ENCODE results near the gene NTNG2. TPM values are rescaled to one million over a fixed set of nuclear protein-coding genes. Genes with fewer than 3 reads are reported as not detected.

NTNG2 gene
- total RNA-seq, 4 donors from 2014 or later, result 0.27 to 1.1 TPM; not detected in 2

DNA sequence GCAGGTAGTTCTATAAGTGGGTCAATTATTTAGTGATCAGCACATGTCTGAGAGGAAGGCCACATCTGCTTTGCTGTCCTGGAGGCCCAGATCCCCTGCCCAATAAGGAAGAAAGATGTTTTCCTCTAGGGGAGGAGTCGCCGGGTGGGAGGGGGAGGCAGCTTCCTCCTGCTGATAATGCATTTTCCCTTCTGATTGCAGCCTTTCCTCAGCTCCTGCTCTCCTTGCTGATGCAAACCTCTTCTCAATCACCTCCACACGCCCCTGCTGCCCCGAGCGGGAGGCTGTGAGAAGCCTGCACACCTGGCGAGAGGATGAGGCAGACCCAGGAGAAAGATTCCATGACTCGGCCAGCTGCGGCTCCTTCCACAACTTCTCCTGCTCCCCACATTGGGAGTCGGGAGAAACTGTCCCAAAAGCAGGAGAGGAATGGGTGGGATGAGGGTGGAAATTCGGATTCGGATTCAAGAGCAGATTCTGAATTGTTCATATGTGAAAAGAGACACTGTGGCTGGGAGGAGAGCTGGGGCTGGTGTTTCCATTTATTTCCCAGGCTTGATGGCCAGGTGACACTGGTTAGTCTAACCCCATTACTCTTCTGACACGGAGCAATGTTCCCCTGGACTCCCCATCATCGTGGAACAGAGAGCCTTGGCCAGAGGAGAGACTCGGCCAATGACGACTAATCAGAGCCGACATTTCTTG lies 6.8 kb upstream of the NTNG2 start:
- TF ChIP-seq EP300 (IDR thresholded peaks at IDR 0.05; ENCODE audit: low read depth) (no peak), POLR2A (IDR thresholded peaks at IDR 0.05) (no peak), POLR2AphosphoS5 (IDR thresholded peaks at IDR 0.05) (no peak)
- TF ChIP-seq, protein P1, sequence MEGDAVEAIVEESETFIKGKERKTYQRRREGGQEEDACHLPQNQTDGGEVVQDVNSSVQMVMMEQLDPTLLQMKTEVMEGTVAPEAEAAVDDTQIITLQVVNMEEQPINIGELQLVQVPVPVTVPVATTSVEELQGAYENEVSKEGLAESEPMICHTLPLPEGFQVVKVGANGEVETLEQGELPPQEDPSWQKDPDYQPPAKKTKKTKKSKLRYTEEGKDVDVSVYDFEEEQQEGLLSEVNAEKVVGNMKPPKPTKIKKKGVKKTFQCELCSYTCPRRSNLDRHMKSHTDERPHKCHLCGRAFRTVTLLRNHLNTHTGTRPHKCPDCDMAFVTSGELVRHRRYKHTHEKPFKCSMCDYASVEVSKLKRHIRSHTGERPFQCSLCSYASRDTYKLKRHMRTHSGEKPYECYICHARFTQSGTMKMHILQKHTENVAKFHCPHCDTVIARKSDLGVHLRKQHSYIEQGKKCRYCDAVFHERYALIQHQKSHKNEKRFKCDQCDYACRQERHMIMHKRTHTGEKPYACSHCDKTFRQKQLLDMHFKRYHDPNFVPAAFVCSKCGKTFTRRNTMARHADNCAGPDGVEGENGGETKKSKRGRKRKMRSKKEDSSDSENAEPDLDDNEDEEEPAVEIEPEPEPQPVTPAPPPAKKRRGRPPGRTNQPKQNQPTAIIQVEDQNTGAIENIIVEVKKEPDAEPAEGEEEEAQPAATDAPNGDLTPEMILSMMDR (IDR thresholded peaks at IDR 0.05), result no peak
- no peak for DNase-seq
- Histone ChIP-seq H3K9me3 (no peaks in the 10 kb centered on the region), H3K36me3 (no peaks in the 10 kb centered on the region), H3K27me3 (peaks cover 78% of the 10 kb centered on the region), H3K27ac (no peak overlapping the region), H3K4me1 (no peaks in the 10 kb centered on the region), H3K4me3 (no peak overlapping the region)
- WGBS, 2 donors (ENCODE audit: low coverage in 1 of 2), result 37 to 53% methylated on average over 2 to 16 of the region's 16 CpGs
- intact Hi-C loops (cut with DNase I; ENCODE audit: low total_unique reads), result no loop called here
- in situ Hi-C loops (cut with MboI; ENCODE audit: low pct_ligation_motif_present in 1 of 4, low pct_unique_long_range_greater_than_20kb in 1 of 4, low sequenced_read_pairs in 3 of 4), result no loop called here

DNA sequence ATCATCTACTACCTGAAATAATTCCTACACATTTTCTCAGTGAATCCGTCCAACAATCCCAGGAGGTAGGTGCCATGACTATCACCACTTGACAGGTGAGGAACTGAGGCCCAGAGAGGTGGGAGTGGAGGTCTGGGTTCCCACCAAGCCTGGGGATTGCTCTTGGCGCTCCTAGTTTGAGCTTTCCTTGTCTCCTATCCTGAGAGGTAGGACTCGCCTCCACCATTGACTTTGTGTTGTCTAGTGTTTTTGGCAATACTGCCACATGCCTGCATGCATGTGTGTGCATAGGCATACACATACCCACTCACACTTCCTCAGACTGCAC lies 6.3 kb upstream of the NTNG2 start:
- Histone ChIP-seq H3K36me3 (no peaks in the 10 kb centered on the region), H3K4me3 (no peak overlapping the region), H3K4me1 (no peaks in the 10 kb centered on the region), H3K27me3 (peaks cover 79% of the 10 kb centered on the region), H3K9me3 (no peaks in the 10 kb centered on the region), H3K27ac (no peak overlapping the region)
- in situ Hi-C loops (cut with MboI; ENCODE audit: low pct_ligation_motif_present in 1 of 4, low pct_unique_long_range_greater_than_20kb in 1 of 4, low sequenced_read_pairs in 3 of 4) (no loop called here), intact Hi-C loops (cut with DNase I; ENCODE audit: low total_unique reads) (no loop called here)
- 77% methylated on average over 3 of the region's 3 CpGs; no CpG with 5 or more reads in 1 of the 2 donors for WGBS, 2 donors (ENCODE audit: low coverage in 1 of 2)
- DNase-seq, result no peak
- no peak for TF ChIP-seq EP300 (IDR thresholded peaks at IDR 0.05; ENCODE audit: low read depth)
- no peak for TF ChIP-seq POLR2AphosphoS5 (IDR thresholded peaks at IDR 0.05)
- TF ChIP-seq, protein P1 (IDR thresholded peaks at IDR 0.05), result no peak
- TF ChIP-seq POLR2A (IDR thresholded peaks at IDR 0.05), result no peak

DNA sequence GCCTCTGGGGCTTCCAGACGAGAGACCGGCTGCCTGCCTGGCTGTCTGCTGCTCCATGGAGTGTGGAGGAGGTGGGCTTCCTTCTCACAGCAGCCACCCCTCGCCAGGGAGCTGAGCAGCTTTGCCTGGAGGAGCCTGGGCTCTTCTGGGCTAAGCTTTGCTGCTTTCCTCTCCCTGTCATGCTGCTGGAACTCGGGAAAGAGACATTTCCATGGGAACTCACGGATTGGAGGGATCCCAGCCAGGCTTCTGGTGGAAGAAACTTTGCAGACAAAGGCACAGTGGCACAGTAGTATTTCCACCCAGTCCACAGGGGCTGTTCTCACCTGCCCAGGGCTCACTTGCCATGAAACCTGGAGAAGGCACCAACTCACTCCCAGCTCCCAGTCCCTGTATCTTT lies 5.6 kb upstream of the NTNG2 start:
- Histone ChIP-seq H3K4me1 (peaks cover 0 to 7% (median 3%) of the 10 kb centered on the region in 4 donors), H3K27me3 (peaks cover 79% of the 10 kb centered on the region), H3K36me3 (no peaks in the 10 kb centered on the region), H3K4me3 (no peak overlapping the region), H3K27ac (no peak overlapping the region), H3K9me3 (no peaks in the 10 kb centered on the region)
- in situ Hi-C loops (cut with MboI; ENCODE audit: low pct_ligation_motif_present in 1 of 4, low pct_unique_long_range_greater_than_20kb in 1 of 4, low sequenced_read_pairs in 3 of 4) (no loop called here), intact Hi-C loops (cut with DNase I; ENCODE audit: low total_unique reads) (no loop called here)
- no peak for DNase-seq
- WGBS, 2 donors (ENCODE audit: low coverage in 1 of 2), result 0 to 23% methylated on average over 1 to 4 of the region's 5 CpGs
- TF ChIP-seq POLR2AphosphoS5 (IDR thresholded peaks at IDR 0.05) (no peak), EP300 (IDR thresholded peaks at IDR 0.05; ENCODE audit: low read depth) (no peak), POLR2A (IDR thresholded peaks at IDR 0.05) (no peak)
- TF ChIP-seq, protein P1 (IDR thresholded peaks at IDR 0.05), result no peak

DNA sequence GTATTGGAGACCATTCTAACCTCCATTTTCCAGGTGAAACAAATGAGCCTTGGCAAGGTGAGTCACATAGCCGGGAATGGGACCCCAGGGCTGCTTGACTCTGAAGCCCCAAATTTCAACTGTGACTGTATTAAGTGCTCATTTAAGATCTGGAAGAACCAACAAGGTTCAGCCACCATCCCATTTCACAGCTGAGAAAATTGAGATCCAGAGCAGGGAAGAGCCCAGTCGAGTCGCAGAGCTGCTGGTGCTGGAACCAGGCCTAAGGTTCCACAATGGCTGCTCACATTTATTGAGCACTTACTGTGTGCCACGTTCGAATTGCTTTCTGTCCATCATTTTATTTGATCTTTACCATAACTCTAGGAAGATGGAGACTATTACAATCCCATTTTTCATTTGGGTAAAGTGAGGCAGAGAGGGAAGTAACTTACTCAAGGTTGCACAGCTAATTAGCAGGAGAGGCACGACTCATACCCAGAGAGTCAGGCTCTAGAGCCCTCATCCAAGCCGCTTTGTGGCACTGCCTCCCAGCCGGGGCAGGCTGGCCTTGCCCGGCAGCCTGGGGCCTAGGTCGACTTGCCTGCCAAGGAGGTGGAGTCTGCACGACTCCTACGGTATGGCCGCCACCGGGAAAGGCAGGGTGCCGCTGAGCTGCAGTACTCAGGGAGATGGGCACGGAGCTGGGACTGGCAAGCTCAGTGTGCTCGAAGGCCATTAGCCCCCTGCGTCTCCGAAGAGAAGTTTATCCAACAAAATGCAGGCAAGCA lies 4.3 kb upstream of the NTNG2 start:
- H3K4me1 ChIP-seq, result peaks cover 0 to 11% (median 7%) of the 10 kb centered on the region in 4 donors
- no peak overlapping the region for H3K27ac ChIP-seq
- WGBS, 2 donors (ENCODE audit: low coverage in 1 of 2), result 66 to 90% methylated on average over 3 to 19 of the region's 19 CpGs
- no peaks in the 10 kb centered on the region for H3K36me3 ChIP-seq
- DNase-seq, result no peak
- H3K4me3 ChIP-seq, result no peak overlapping the region
- intact Hi-C loops (cut with DNase I; ENCODE audit: low total_unique reads), result no loop called here
- TF ChIP-seq POLR2AphosphoS5 (IDR thresholded peaks at IDR 0.05) (no peak), EP300 (IDR thresholded peaks at IDR 0.05; ENCODE audit: low read depth) (no peak), POLR2A (IDR thresholded peaks at IDR 0.05) (no peak)
- TF ChIP-seq, protein P1 (IDR thresholded peaks at IDR 0.05), result no peak
- peaks cover 82% of the 10 kb centered on the region for H3K27me3 ChIP-seq
- in situ Hi-C loops (cut with MboI; ENCODE audit: low pct_ligation_motif_present in 1 of 4, low pct_unique_long_range_greater_than_20kb in 1 of 4, low sequenced_read_pairs in 3 of 4), result no loop called here
- H3K9me3 ChIP-seq, result no peaks in the 10 kb centered on the region

All from transverse colon (tissue), 4 donors.